ENCODE measurements around the gene HBE1.
"Not testable (repeated sequence)": the region's sequence is repeated elsewhere in the genome, so short reads cannot be mapped to it uniquely, and the experiment has no call there.

Gene HBE1

GRCh38 chr11:5269715-5270147 lies at the start of gene HBE1:
TSS of gene HBE1 (minus strand) at chr11:5269945. CDS start at chr11:5269890, 55 bp downstream.
- no peak for DNase-seq

DNA sequence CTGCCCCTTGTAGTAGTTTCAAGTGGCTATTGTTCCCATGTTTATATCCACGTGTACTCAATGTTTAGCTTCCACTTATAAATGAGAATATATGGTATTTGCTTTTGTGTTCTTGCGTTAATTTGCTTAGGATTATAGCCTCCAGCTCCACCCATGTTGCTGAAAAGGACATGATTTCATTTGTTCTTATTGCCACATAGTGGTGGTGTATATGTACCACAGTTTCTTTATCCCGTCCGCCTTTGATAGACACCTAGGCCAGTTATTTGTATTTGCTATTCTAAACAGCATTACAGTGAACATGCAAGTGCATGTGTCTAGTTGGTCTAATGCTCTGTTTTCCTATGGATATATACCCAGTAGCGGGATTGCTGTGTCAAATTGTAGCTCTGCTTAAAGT lies 47.5 kb upstream of the HBE1 start:
- no peak for DNase-seq

DNA sequence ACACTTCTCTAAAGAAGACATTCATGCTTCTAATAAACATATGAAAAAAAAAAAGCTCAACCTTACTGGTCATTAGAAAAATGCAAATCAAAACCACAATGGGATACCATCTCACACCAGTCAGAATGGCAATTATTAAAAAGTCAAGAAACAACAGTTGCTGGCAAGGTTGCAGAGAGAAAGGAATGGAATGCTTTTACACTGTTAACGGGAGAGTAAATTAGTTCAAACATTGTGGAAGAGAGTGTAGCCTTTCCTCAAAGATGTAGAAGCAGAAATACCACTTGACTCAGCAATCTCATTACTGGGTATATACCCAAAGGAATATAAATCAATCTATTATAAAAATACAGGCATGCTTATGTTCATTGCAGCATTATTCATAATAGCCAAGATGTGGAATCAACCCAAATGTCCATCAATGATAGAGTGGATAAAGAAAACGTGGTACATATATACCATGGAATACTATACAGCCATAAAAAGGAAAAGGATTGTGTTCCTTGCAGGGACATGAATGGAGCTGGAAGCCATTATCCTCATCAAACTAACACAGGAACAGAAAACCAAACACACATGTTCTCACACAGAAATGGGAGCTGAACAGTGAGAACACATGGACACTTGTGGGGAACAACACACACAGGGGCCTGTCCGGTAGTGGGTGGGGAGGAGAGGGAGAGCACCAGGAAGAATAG lies 43.7 kb upstream of the HBE1 start:
- DNase-seq = not testable (repeated sequence)

GRCh38 chr11:5310423-5310822 lies 40.7 kb upstream of the HBE1 start:
- no peak for DNase-seq

DNA sequence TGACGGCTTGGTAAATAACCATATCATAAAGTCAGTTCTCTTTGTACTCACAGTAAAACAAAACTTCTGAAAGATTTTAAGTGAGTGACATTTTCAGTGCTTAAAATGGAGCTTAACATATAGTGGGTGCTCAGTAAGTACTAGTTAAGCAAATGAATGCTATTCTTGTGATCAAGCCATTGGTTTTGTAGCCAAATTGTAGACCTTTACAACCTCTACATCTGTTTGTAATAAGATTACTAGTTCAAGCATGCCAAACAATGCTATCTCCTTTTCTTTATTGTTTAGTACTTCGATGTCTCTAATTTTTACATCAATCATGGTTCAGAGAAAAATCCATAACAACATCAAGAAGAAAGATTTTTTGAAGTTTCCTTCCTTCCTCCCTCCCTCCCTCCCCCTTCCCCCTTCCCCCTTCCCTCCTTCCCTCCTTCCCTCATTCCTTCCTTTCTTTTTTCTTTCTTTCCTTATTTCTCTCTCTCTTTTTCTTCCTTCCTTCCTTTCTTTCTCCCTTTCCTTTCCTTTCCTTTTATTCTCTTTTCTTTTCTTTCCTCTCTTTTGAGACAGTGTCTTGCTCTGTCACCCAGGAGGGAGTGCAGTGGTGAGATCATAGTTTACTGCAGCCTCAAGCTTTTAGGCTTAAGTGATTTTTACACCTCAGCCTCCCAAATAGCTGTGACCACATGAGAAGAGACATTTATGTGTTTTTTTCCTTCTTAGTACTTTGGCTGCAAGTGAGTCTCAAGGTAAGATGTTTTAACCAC lies 37.7 kb upstream of the HBE1 start:
- no peak for DNase-seq

- DNase-seq = no peak
Observed at GRCh38 chr11:5304046-5304445, 34.3 kb upstream of the HBE1 start.

DNA sequence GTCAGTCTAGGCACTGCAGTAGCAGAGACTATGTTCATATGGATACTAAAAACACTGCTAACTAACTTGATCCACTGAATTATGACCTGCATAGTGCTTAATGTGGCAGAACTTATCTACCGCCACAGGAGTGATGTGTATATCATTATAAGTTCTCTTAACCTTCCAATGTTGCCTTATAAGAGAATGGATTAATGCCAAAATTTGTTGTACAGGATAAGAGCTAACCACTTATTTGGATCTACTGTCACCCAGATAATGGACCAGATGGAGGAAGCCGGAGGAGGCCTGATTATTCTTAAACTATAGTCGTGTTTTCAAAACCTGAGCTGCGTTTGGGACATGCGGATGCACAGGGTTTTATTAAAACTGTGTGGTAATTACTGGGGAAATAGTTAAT lies 33.9 kb upstream of the HBE1 start:
- DNase-seq = no peak

GRCh38 chr11:5301846-5302245 lies 32.1 kb upstream of the HBE1 start, which contains the start of gene OR51B4:
TSS of gene OR51B4 (minus strand) at chr11:5301946. CDS start at chr11:5301946, 0 bp downstream.
- DNase-seq = no peak

GRCh38 chr11:5300251-5300650 lies 30.5 kb upstream of the HBE1 start:
- no peak for DNase-seq

- DNase-seq = no peak
Observed at GRCh38 chr11:5298451-5298850, 28.7 kb upstream of the HBE1 start.

- no peak for DNase-seq
Observed at GRCh38 chr11:5297721-5298323, 28.1 kb upstream of the HBE1 start.

DNA sequence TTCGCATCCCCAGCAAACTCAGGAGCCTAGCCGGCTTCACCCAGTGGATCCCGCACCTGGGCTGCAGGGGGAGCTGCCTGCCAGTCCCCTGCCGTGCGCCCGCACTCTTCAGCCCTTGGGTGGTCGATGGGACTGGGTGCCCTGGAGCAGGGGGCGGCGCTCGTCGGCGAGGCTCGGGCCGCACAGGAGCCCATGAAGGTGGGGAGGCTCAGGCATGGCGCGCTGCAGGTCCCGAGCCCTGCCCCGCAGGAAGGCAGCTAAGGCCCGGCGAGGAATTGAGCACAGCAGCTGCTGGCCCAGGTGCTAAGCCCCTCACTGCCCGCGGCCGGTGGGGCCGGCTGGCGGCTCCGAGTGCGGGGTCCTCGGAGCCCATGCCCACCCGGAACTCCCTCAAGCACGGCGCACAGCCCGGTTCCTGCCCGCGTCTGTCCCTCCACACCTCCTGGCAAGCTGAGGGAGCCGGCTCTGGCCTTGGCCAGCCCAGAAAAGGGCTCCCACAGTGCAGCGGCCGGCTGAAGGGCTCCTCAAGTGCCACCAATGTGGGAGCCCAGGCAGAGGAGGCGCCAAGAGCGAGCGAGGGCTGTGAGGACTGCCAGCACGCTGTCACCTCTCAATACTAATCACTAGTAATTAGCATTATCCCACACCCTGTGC lies 24.7 kb upstream of the HBE1 start:
- not testable (repeated sequence) for DNase-seq

DNA sequence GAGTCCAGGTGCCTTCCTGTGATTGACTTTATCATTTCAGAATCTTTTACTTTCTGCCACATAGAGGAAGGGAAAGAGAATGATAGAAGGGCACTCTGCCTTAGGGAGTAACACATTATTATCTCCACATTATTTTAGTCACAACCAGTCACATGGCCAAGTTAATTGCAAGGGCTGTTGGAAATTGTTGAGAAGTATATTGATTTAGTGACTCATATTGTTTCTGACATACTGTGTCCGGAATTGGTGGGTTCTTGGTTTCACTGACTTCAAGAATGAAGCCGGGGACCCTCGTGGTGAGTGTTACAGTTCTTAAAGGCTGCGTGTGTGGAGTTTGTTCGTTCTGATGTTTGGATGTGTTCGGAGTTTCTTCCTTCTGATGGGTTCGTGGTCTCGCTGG lies 23.3 kb upstream of the HBE1 start:
- no peak for DNase-seq

DNA sequence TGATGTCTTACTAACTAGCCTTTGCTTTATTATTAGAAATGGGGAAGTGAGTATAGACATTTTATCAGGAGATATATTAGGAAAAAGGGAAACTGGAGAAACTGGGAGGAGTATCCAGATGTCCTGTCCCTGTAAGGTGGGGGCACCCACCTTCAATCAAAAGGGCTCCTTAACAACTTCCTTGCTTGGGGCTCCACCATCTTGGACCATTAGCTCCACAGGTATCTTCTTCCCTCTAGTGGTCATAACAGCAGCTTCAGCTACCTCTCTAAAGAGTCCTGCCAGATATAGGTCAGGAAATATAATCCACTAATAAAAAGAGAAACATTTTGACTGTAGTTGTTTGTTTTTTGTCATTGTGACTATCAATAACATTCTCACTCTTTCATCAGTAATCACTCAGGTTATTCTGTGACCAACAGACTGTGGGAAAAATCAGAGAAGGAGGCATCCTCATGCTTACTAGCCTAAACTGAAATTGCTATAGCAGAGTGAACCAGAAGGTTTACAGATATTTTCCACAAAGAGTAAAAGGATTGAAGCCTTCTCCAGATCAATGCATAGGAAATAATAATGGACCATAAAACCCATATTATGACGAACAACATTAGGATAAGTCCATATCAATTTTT lies 21.6 kb upstream of the HBE1 start:
- DNase-seq = peak; percentile 30

DNA sequence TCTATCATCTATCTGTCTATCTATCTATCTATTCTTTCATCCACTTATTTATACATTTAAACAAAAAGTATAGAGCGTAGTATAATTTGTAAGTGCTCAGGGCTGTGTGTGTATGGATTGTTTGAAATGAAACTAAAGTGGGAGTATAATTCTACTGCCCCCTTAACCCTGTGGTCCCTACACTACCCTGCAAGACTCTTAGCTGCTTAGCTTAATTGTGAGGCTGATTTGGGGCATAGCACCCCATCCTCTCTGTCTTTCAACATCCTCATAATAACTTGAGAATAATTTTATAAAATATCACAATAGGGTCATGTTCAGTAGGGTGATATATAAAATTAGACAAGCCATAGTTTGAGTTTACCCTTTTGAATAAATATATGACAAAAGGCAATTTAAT lies 20.4 kb upstream of the HBE1 start:
- no peak for DNase-seq

- DNase-seq = no peak
Observed at GRCh38 chr11:5289696-5290095, 20.0 kb upstream of the HBE1 start.

GRCh38 chr11:5288906-5289550 lies 19.3 kb upstream of the HBE1 start:
- DNase-seq = no peak

- DNase-seq = no peak
Observed at GRCh38 chr11:5288108-5288905, 18.6 kb upstream of the HBE1 start.

GRCh38 chr11:5286901-5287300 lies 17.2 kb upstream of the HBE1 start:
- no peak for DNase-seq

DNA sequence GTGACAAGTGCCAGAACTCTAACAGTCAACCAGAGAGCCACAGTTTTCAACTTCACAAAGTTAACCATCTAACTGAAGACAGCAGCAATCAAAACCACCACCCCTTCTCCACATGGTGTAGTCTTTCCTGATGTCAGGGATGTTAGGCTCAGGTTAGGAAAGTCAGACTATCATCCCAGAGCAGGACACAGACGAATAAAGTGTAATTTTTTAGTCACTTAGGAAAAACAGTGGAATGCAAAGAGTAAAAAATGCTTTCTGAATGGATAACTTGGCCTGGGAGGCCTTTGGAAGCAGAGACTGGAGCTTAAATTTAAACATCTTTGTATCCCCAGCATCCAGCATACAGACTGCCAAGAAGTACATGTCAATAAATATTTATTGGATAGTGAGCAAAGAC lies 16.6 kb upstream of the HBE1 start:
- DNase-seq = no peak

DNA sequence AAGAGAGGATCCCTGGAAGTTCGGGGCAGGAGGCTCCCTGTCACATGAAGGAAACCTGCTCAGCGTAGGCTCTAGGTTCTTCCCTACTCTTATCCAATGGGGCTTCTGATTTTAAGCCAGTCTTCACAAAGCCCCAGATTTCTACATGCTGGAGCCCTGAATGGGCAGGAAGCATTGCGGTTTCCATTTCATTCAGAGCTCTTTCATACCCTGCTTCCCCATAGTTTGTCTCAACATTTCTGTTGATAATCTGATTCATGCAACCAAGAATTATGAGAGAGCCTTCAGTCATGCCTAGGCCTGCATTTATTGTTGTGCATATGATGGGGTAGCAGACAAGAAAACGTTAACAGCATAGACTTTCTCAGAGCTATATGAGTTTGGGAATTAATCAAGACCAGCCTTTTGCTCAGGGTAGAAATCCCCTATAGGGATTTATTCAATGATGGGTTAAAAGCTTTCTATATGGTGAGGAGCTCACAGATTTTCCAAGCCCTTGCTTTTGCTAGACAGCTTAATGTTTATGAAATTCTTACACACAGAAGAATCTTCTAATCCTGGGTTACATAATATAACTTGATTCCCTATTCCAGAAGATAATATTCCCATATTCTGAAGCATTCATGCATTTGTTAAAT lies 16.1 kb upstream of the HBE1 start:
- peak; percentile 6 for DNase-seq

Measured in activated CD4-positive, alpha-beta T cell treated with anti-CD3 and anti-CD28 coated beads, Interleukin-2, amount 50 U/mL, for 16 hours (primary cell).